ENCODE measurements around the gene SLC10A7.

The SLC10A7 gene

GRCh38 chr4:146494143-146494542, 27.6 kb downstream of the SLC10A7 start:
- DNase-seq = no peak

DNA sequence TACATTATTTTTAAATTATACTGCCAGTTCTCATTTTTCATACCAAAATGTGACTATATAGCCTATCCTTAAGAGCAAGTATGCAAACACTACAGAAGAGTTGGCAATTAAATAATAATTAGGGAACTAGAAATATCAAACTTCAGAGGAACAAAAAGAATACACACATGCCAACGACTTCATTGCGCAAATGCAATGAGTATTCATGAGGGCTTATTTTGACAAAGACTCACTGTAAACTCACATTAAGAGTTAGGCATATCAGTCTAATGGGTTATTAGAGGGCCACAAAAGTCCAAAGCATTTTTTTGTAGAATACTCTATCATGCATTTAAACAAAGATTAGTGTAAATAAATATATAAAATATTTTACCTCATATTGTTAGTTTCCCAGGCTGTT, 31.6 kb downstream of the SLC10A7 start:
- no peak for DNase-seq

DNA sequence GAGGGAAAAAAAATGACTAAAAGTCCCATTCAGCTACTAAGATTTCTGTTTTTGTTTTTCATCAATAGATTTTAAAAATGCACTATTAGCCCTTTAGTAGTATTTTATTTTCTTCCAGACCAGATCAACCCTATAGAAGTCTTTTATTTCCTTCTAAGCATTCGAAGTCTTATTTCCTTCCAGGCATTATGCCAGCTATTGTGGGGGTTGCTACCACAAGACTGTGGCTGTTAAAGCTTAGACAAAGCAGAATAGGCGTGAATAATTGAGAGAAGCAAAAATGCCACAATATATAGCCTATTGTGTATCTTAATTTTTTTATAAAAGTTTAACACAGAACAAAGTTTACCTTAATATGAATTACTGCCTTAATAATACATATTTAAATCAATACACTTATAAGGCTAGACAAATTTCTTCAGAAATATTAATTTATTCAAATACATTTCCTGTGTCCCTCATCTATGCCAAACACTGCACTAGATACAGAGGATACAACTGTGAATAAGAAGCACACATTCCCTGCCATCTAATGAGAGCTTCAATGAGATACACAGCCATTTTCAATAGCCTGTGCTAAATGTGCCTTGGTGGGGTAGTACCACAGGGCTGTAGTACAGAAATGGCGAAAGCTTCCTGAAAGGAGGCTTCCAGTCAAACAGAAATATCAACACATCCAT, 33.1 kb downstream of the SLC10A7 start:
- DNase-seq = no peak

DNA sequence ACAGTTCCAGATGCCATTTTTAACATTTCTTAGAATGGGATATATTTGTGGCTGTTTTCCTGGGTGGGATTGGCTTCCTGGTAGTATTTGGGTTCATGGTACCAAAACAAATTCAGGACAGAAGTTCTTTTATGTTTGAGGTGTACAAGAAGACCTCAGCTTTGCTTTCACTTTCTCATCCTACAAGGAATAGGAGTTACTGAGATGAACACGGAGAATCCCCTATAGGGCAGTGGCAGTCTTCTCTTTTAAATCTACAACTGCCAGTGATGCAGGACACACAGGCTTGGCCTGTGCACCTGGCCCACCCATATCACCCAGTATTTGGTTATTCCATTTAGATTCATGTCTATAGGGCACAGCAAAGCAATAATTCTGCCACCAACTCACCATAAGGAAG, 35.2 kb downstream of the SLC10A7 start:
- DNase-seq = no peak

- DNase-seq = no peak
These were observed 35.8 kb downstream of the SLC10A7 start for GRCh38 chr4:146485968-146486367.

DNA sequence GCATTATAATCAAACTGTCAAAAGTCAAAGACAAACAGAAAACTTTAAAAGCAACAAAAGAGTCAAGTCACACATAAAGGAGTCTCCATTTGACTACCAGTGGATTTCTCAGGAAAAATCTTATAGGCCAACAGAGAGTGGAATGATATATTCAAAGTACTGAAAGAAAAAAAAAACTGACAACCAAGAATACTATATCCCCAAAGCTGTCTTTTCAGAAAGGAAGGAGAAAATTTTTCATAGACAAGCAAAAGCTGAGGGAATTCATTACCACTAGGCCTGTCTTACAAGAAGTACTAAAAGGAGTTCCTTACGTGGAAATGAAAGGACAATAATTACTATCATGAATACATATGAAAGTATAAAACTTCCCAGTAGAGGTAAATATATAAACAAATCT, 39.0 kb downstream of the SLC10A7 start:
- no peak for DNase-seq

DNA sequence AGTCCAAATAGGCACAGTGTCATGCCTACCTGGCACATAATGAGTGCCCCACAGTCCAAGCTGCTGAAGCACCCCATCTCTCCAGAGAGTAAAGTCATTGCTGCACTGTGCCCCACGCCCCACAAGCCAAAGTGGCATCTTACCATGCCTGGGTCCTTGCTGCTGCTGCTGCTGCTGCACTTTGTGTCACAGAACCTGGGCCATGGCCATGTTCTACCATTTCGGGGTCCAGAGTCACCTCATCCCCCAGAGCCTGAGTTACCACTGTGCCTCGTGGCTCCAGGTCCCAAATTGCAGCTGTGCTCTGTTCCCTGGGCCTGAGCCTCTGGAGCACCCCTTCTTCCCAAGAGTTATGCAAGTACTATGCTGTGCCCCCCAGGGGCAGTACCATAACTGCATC, 40.5 kb downstream of the SLC10A7 start:
- no peak for DNase-seq

DNA sequence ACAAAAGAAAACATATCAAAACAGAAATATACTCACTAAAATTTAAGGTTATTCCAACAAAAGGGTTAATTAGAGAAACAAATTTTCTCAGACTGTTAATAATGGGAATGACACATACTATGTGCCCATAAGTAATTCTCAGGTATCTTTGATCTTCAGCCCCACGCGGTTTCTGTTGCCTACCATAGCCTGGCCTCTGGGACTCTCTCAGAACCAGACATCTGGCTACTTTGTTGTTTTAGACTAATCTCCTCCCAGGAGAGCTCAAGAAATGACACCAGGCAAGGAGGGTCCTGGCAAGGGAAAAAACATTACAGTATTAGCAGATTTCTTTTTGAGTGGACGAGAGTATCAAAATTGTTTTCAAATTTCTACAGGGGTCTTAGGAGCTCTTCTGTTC, 43.7 kb downstream of the SLC10A7 start:
- no peak for DNase-seq

- DNase-seq = no peak
These were observed 44.7 kb downstream of the SLC10A7 start for GRCh38 chr4:146477054-146477453.

DNA sequence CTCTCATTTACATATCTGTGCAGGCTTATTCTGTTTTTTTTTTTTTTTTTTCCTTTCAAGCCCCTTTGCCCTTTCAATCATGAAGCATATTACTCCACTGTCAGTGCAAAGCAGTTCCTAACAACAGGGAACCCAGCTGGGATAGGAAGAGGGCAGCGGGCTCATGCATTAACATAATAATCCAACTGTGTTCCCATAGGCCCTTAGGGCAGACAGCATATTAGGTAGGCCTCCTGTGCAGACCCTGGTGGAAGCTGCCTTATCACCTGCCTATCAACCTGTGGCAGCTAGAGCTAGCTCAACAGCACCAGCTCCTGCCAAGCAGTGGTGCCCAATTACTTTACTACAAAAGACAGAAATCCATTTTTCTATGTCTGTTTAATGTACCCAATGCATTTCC, 49.3 kb downstream of the SLC10A7 start:
- no peak for DNase-seq

- DNase-seq = no peak
These were observed 51.1 kb downstream of the SLC10A7 start for GRCh38 chr4:146470604-146471003.

GRCh38 chr4:146469022-146469421, 52.7 kb downstream of the SLC10A7 start:
- DNase-seq = no peak

DNA sequence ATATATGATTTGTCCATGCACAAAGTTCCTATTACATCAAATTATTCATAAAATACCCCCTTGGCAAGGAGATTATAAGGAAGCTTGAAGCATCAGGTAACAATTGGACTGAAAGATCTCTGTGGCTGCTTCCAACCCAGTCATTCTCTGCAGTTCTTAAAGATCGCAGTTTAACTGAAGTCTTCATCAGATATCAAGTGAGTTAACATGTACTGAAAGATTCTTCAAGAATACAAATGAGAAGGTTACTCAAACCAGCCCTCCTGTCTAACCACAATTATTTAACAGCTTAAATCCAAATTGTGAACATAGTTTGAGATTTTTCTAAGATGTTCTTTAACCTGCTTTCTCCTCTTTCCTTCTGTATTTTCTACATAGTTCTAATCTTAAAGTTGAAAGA, 56.1 kb downstream of the SLC10A7 start:
- no peak for DNase-seq

- no peak for DNase-seq
These were observed 59.5 kb downstream of the SLC10A7 start for GRCh38 chr4:146462251-146462650.

DNA sequence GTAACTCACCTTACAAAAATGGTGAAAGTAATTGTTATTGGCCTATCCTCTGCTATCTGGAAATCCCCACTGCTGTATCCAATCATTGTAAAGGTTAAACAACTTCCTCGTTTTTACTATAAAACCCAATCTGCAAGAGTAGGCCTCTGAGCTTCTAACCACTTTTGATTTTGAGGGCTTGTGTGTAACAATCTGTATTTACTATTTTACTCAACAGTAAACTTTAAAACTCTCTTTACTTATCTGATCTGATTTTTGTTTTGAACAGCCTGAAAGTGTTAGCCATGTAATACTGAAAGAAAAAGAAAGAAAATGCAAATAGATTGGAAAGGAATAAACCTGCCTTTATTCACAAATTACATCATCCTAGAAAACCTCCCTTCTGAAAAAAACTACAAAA, 63.1 kb downstream of the SLC10A7 start:
- no peak for DNase-seq

DNA sequence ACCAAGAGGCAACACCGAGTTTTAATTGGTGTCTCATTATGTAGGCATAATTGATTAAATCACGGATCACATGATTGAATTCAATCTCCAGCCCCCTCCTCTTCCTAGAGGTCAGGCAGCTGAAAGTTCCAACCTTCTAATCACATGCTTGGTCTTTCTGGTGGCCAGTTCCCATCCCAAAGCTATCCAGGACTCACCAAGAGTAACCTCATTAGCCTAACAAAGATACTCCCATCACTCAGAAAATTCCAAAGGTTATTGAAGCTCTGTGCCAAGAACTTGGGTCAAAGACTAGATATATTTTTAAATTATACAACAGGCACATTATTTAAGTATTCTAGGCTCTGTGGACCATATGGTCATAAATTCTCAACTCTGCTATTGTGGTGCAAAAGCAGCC, 65.1 kb downstream of the SLC10A7 start:
- no peak for DNase-seq

GRCh38 chr4:146453181-146453807, 68.4 kb downstream of the SLC10A7 start:
- no peak for DNase-seq

GRCh38 chr4:146450524-146450923, 71.2 kb downstream of the SLC10A7 start:
- no peak for DNase-seq

- no peak for DNase-seq
These were observed 75.2 kb downstream of the SLC10A7 start for GRCh38 chr4:146446555-146446954.

DNA sequence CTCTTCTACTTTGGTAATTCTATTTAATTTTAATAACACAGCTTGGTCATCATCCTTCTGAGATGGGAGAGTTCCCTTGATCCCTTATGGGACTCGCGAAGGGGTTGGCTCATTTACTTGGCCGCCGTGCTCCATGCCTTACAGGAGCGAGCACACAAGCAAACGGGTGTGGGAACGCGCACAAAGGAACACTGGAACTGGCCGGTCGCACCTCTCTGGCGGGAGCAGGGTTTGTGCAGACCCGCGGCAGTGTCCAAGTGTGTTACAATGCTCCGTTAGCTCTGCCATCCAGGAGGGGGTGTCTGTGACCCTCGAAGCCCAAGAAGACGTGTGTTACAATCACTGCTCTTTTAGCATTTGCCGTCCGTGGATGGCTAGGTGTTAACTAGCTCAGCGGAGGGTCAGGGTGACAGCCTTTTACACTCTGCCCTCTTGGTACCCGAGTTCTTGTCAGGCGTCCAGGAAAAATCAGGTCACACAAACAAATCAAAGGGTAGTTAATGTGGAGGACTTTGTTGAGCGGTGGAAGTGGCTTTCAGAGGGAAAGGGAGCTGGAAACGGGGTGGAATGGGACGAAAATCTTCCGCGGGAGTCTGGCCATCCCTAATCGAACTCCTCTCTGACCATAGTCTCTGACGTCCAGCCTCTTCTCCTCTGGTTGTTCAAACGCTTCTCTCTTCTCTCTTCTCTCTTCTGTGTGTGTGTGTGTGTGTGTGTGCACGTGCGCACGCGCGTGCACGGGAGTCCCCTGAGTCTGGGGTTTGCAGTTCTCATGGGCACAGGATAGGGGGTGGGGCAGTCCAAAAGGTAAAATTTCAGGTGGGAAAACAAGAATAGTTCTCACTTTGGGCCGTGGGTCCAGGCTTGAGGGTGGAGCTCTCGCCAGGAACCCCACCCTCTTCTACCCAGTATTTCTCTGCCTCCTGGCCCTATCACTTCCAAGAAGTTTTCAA, 76.3 kb downstream of the SLC10A7 start:
- no peak for DNase-seq

DNA sequence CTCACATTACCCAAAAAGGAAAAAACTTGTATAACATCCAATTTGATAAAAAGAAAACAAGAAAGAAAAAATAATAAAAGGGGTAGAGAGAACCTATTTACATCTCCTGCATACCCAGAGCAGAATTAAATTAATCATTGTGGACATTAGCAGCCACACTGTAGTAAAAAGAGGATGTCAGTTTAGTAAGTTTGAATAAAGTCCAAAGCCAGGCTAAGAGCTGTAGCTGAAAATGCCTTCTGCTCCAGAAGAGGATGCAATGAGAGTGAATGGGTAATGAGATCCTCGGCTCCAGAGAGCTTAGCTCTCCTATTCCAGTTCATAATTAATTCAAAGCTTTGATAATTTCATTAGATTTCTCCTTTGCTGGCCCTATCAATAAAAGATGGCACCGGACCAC, 78.2 kb downstream of the SLC10A7 start:
- DNase-seq = no peak

DNA sequence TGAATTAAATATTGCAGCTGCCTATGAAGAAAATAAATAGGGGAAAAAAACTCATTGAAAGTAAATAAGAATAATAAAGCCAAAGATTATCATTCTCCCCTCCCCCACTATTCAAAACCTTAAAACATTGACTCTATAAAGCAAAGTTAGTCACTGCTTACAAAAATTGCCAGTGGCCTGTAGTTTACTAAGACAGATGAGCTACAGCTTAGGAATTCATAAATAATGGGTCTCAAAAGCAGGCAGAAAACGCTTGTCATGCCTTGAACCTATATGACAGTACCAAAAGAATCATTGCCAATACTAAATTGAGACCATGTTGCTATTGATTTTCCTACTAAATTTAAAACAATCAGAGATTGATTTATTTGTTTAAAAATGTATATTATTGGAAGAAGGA, 78.9 kb downstream of the SLC10A7 start:
- no peak for DNase-seq

DNA sequence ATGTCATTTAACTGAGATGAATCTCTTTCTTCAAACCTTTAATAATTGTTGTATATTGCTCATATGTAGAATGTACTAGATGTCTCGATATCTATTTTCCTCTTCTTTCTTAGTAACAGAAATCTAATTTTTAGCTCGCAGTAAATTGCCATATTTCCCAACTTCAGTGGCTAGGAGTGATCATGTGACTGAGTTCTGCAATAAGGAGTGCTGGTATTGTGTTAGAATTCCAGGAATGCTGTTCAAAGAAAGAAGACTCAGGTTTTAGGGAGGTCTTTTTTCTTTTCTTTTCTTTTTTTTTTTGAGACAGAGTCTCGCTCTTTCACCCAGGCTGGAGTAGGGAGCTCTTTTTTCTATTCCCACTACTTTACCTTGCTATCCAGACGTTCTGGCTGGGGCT, 81.7 kb downstream of the SLC10A7 start:
- no peak for DNase-seq

- DNase-seq = no peak
These were observed 82.3 kb downstream of the SLC10A7 start for GRCh38 chr4:146439437-146439836.
